Measurements from ENCODE around the gene EIF5A.

The EIF5A gene

GRCh38 chr17:7313088-7313889 lies 5.9 kb downstream of the EIF5A start:
- H3K4me3 ChIP-seq (replicated peaks; ENCODE audit: low read depth, low read length): peak overlapping the region; percentile 66
- TF ChIP-seq CTCF (IDR thresholded peaks at IDR 0.05; ENCODE audit: low read depth, low read length, missing control alignments): no peak
- no peak for DNase-seq (ENCODE audit: extremely low read depth, low read depth)

GRCh38 chr17:7313890-7314718 lies 6.7 kb downstream of the EIF5A start:
- peak overlapping the region; percentile 66 for H3K4me3 ChIP-seq (replicated peaks; ENCODE audit: low read depth, low read length)
- no peak for TF ChIP-seq CTCF (IDR thresholded peaks at IDR 0.05; ENCODE audit: low read depth, low read length, missing control alignments)
- DNase-seq (ENCODE audit: extremely low read depth, low read depth): no peak

- TF ChIP-seq CTCF (IDR thresholded peaks at IDR 0.05; ENCODE audit: low read depth, low read length, missing control alignments): no peak
- peak within 1 kb of the TSS; percentile 66 for H3K4me3 ChIP-seq (replicated peaks; ENCODE audit: low read depth, low read length)
- DNase-seq (ENCODE audit: extremely low read depth, low read depth): no peak
Observed at GRCh38 chr17:7314719-7315569, 7.5 kb downstream of the EIF5A start, which contains the start of gene GPS2. Gene GPS2 (minus strand): TSS chr17:7315360. CDS start chr17:7315052, 308 bp downstream.

- DNase-seq (ENCODE audit: extremely low read depth, low read depth): no peak
- no peak for TF ChIP-seq CTCF (IDR thresholded peaks at IDR 0.05; ENCODE audit: low read depth, low read length, missing control alignments)
- peak overlapping the region; percentile 66 for H3K4me3 ChIP-seq (replicated peaks; ENCODE audit: low read depth, low read length)
Observed at GRCh38 chr17:7315570-7316235, 8.3 kb downstream of the EIF5A start.

- DNase-seq (ENCODE audit: extremely low read depth, low read depth): no peak
Observed at GRCh38 chr17:7317161-7317803, 9.9 kb downstream of the EIF5A start.

More at GRCh38 chr17:7317161-7317803, 9.9 kb downstream of the EIF5A start:
- no peak for TF ChIP-seq CTCF (IDR thresholded peaks at IDR 0.05; ENCODE audit: low read depth, low read length, missing control alignments)
- H3K4me3 ChIP-seq (replicated peaks; ENCODE audit: low read depth, low read length): no peak overlapping the region

All from HFF-Myc (cell line).